Kidney (tissue), 14 donors: ENCODE data around the gene TSPAN4. TPM values are rescaled to one million over a fixed set of nuclear protein-coding genes. Genes with fewer than 3 reads are reported as not detected.
A peak's percentile ranks its signal among the peaks of the same experiment; 100 is the strongest.

Experiments
- DNase-seq, 5 donors: peaks; one replicate each; pipeline ENCODE4 v3.0.0-alpha.2; 2013 to 2020
- FAIRE-seq: peaks from 2 replicates; lab custom pipeline; 2012; peaks lifted over from hg19 to GRCh38; lab: Jason Lieb, UNC
- H3K27ac ChIP-seq, 2 donors: one replicate each; pipeline ENCODE4 v1.7.0; 2013; ENCODE audit warnings: low read depth in 2 of 2, low read length in 2 of 2, inconsistent platforms in 1 of 2
- H3K27me3 ChIP-seq: one replicate; pipeline ENCODE4 v1.7.1; 2013; ENCODE audit warnings: low read length, inconsistent platforms; ENCODE audit not compliant: control insufficient read depth, insufficient read depth
- H3K36me3 ChIP-seq, 3 donors: one replicate each; pipeline versions ENCODE4 v1.7.0 to v1.7.1; 2013; ENCODE audit warnings: low read length in 3 of 3, control low read depth in 1 of 3, inconsistent platforms in 1 of 3; ENCODE audit not compliant: insufficient read depth in 3 of 3, control insufficient read depth in 2 of 3
- H3K4me1 ChIP-seq, 3 donors: one replicate each; pipeline versions ENCODE4 v1.7.0 to v1.7.1; 2013; ENCODE audit warnings: low read length in 3 of 3, inconsistent platforms in 1 of 3, low read depth in 1 of 3; ENCODE audit not compliant: control insufficient read depth in 2 of 3, insufficient read depth in 2 of 3
- H3K4me3 ChIP-seq, 3 donors: one replicate each; pipeline versions ENCODE4 v1.7.0 to v1.8.1; 2013; ENCODE audit warnings: low read length in 3 of 3, control low read depth in 1 of 3, inconsistent platforms in 1 of 3
- H3K9ac ChIP-seq, 3 donors: one replicate each; pipeline versions ENCODE4 v1.7.0 to v1.7.1; 2013; ENCODE audit warnings: low read length in 3 of 3, control low read depth in 1 of 3, inconsistent platforms in 1 of 3
- H3K9me3 ChIP-seq, 3 donors: one replicate each; pipeline versions ENCODE4 v1.7.0 to v1.7.1; 2013; ENCODE audit warnings: low read length in 3 of 3, control low read depth in 1 of 3, inconsistent platforms in 1 of 3; ENCODE audit not compliant: control insufficient read depth in 2 of 3, insufficient read depth in 1 of 3
- CTCF ChIP-seq: IDR thresholded peaks from 3 replicates; pipeline ENCODE4 v1.5.1; 2012; ENCODE audit warnings: mild to moderate bottlenecking, moderate library complexity, borderline replicate concordance; ENCODE audit not compliant: insufficient read depth; ENCODE audit errors: extremely low read depth
- intact Hi-C: fragments of 100-400 bp; cut with DNase I; formaldehyde crosslinking; loops from one replicate; pipeline ENCODE4 v1.11.1; 2022
- polyA plus RNA-seq: library from polyadenylated mRNA; stranded (reverse); fragments of 350-450 nt; fragmentation: Illumina TruSeq; extraction: RNeasy Lipid Tissue Mini Kit (QIAGEN cat#74804); gene quantifications from one replicate; pipeline ENCODE4 v1.2.3, GENCODE V29; 2014; ENCODE audit warnings: low read depth, low replicate concordance; ENCODE audit not compliant: insufficient read depth
- total RNA-seq: library from RNA; stranded (reverse); fragmentation: NEBNext Ultra II Directional; extraction: Animal tissue kit (Norgen Biotek cat#: 25700); gene quantifications from one replicate; pipeline ENCODE4 v1.2.1, GENCODE V29; 2021
- donor health status: control.
- donor health status: control.
- donor health status: control.
- donor health status: control.
- donor health status: control.
- donor health status: DM: yes; HTN: yes; CAD: no.
- donor health status: Normal renal cell carcinoma (clear cell type).

TSPAN4 gene
- total and polyA plus RNA-seq, 2 donors from 2014 or later: 81.2 to 104 TPM

GRCh38 chr11:856397-856796 is 13.7 kb downstream of the TSPAN4 start:
- no peak overlapping the region for H3K9ac ChIP-seq
- TF ChIP-seq CTCF: no peak
- no peaks in the 10 kb centered on the region for H3K9me3 ChIP-seq
- H3K27ac ChIP-seq: no peak overlapping the region
- H3K4me1 ChIP-seq: peaks cover 0 to 14% (median 5%) of the 10 kb centered on the region in 3 donors
- no peak overlapping the region for H3K4me3 ChIP-seq
- intact Hi-C loops: loop anchor here (10.0 kb wide), 1 partner anchor 188 kb away; no protein-coding TSS in a partner anchor
- DNase-seq (no peak), FAIRE-seq (no peak)
- H3K27me3 ChIP-seq: no peaks in the 10 kb centered on the region
- H3K36me3 ChIP-seq: no peaks in the 10 kb centered on the region

- Histone ChIP-seq H3K27ac (no peak overlapping the region), H3K4me1 (peaks cover 0 to 25% (median 10%) of the 10 kb centered on the region in 3 donors), H3K27me3 (no peaks in the 10 kb centered on the region), H3K4me3 (no peak overlapping the region), H3K36me3 (no peaks in the 10 kb centered on the region), H3K9me3 (no peaks in the 10 kb centered on the region), H3K9ac (no peak overlapping the region)
- no peak for TF ChIP-seq CTCF
- DNase-seq: no peak
- FAIRE-seq: no peak
- intact Hi-C loops: loop anchor here (10.0 kb wide), 1 partner anchor 187 kb away; no protein-coding TSS in a partner anchor
Measured at GRCh38 chr11:858053-858761, 15.6 kb downstream of the TSPAN4 start.

GRCh38 chr11:858762-859339 is 16.2 kb downstream of the TSPAN4 start:
- Histone ChIP-seq H3K4me3 (no peak overlapping the region), H3K27ac (no peak overlapping the region), H3K9me3 (no peaks in the 10 kb centered on the region), H3K27me3 (no peaks in the 10 kb centered on the region), H3K4me1 (peaks cover 0 to 31% (median 13%) of the 10 kb centered on the region in 3 donors), H3K36me3 (no peaks in the 10 kb centered on the region), H3K9ac (no peak overlapping the region)
- intact Hi-C loops: loop anchor here (10.0 kb wide), 1 partner anchor 186 kb away; no protein-coding TSS in a partner anchor
- no peak for FAIRE-seq
- no peak for TF ChIP-seq CTCF
- peak in 1 of 5 donors; percentile 64 for DNase-seq
